K562 (cell line): Measurements from ENCODE around the gene LRRC4C. TPM values are rescaled to one million over a fixed set of nuclear protein-coding genes. Genes with fewer than 3 reads are reported as not detected.

ENCODE experiments used
- CHD2 ChIP-seq: IDR thresholded peaks from 2 replicates; pipeline ENCODE4 v1.6.1; 2011; ENCODE audit warnings: low read depth, low read length
- CREBBP ChIP-seq: IDR thresholded peaks from one replicate; pipeline ENCODE4 v1.6.1; 2012; ENCODE audit warnings: low read depth, mild to moderate bottlenecking, control low read depth, inconsistent platforms, low read length
- ESRRA ChIP-seq: fragments of 450-650 bp; IDR thresholded peaks from 2 replicates; pipeline ENCODE4 v1.6.1; 2014; ENCODE audit warnings: low read depth, mild to moderate bottlenecking, moderate library complexity, borderline replicate concordance
- HDAC1 ChIP-seq, 2 experiments: fragments of 450-650 bp; IDR thresholded peaks; 2 replicates each; pipeline ENCODE4 v1.6.1; 2016 to 2017; ENCODE audit warnings: inconsistent platforms in 1 of 2, mild to moderate bottlenecking in 1 of 2, moderate library complexity in 1 of 2
- HDAC6 ChIP-seq: IDR thresholded peaks from 2 replicates; pipeline ENCODE4 v1.6.1; 2012; ENCODE audit warnings: low read depth, mild to moderate bottlenecking, control low read depth, inconsistent platforms, low read length, moderate library complexity
- HMGXB4 ChIP-seq: sonication (generic); formaldehyde crosslinking; IDR thresholded peaks from 2 replicates; pipeline ENCODE4 v1.8.1; 2023; ENCODE audit warnings: mild to moderate bottlenecking, missing genetic modification reagents
- RAD51 ChIP-seq: fragments of 450-650 bp; IDR thresholded peaks from 2 replicates; pipeline ENCODE4 v1.7.1; 2016; ENCODE audit warnings: low read depth, mild to moderate bottlenecking, borderline replicate concordance
- U2AF2 ChIP-seq: fragments of 200-400 bp; formaldehyde crosslinking; optimal IDR thresholded peaks from 2 replicates; pipeline ENCODE3; 2017; ENCODE audit warnings: low read depth, mild to moderate bottlenecking, low read length
- ZNF644 ChIP-seq: fragments of 200-800 bp; sonication (Bioruptor generic); IDR thresholded peaks from 2 replicates; pipeline ENCODE4 v1.6.1; 2016; ENCODE audit warnings: low read depth, missing genetic modification characterization, missing compliant biosample characterization
- polyA plus RNA-seq, 8 experiments: library from polyadenylated mRNA; depleted of rRNA in 4 of 8; stranded (reverse) in 5 of 8; unstranded in 3 of 8; fragments of >200 nt; fragmentation: Nextera tagmentation in 2 of 8; fragmentation: Illumina TruSeq in 1 of 8; extraction: Ambion mirVana in 2 of 8; extraction: Trizol in 1 of 8; gene quantifications; 2 replicates each; pipeline versions ENCODE4 v1.2.1 to v1.2.3, GENCODE V29; 2011 to 2014; ENCODE audit warnings: inconsistent platforms in 1 of 8, missing spikeins in 1 of 8
- total RNA-seq, 7 experiments: library from RNA; depleted of rRNA in 6 of 7; stranded (reverse); fragments of >200 nt in 6 of 7; fragmentation: Illumina TruSeq in 2 of 7; extraction: Trizol in 2 of 7; gene quantifications; 2 replicates each; pipeline versions ENCODE4 v1.2.1 to v1.2.3, GENCODE V29; 2011 to 2021; ENCODE audit warnings: low replicate concordance in 1 of 7
- TF ChIP-seq, protein P1 (sequence below): sonication (generic); formaldehyde crosslinking; IDR thresholded peaks from 2 replicates; pipeline ENCODE4 v1.8.0; 2023; ENCODE audit warnings: mild to moderate bottlenecking, missing genetic modification reagents

The LRRC4C gene
- total and polyA plus RNA-seq, 9 of the 15 experiments (the other 6 are each of a cell fraction or from before 2014, with no cell fraction given) = not detected

GRCh38 chr11:41044747-41045146 lies 414.7 kb downstream of the LRRC4C start (continued):
- TF ChIP-seq, protein P1, sequence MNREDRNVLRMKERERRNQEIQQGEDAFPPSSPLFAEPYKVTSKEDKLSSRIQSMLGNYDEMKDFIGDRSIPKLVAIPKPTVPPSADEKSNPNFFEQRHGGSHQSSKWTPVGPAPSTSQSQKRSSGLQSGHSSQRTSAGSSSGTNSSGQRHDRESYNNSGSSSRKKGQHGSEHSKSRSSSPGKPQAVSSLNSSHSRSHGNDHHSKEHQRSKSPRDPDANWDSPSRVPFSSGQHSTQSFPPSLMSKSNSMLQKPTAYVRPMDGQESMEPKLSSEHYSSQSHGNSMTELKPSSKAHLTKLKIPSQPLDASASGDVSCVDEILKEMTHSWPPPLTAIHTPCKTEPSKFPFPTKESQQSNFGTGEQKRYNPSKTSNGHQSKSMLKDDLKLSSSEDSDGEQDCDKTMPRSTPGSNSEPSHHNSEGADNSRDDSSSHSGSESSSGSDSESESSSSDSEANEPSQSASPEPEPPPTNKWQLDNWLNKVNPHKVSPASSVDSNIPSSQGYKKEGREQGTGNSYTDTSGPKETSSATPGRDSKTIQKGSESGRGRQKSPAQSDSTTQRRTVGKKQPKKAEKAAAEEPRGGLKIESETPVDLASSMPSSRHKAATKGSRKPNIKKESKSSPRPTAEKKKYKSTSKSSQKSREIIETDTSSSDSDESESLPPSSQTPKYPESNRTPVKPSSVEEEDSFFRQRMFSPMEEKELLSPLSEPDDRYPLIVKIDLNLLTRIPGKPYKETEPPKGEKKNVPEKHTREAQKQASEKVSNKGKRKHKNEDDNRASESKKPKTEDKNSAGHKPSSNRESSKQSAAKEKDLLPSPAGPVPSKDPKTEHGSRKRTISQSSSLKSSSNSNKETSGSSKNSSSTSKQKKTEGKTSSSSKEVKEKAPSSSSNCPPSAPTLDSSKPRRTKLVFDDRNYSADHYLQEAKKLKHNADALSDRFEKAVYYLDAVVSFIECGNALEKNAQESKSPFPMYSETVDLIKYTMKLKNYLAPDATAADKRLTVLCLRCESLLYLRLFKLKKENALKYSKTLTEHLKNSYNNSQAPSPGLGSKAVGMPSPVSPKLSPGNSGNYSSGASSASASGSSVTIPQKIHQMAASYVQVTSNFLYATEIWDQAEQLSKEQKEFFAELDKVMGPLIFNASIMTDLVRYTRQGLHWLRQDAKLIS (CRISPR knock-in tag) = no peak
- TF ChIP-seq ZNF644 (no peak), CREBBP (no peak), CHD2 (no peak), U2AF2 (no peak), RAD51 (no peak), HMGXB4 (CRISPR knock-in tag) (no peak), HDAC1 (IDR thresholded peaks at IDR 0.05) (no peak), ESRRA (no peak), HDAC6 (no peak)
